Measurements from ENCODE around the gene KRTAP19-6. TPM values are rescaled to one million over a fixed set of nuclear protein-coding genes. Genes with fewer than 3 reads are reported as not detected.

KRTAP19-6 gene, protein sequence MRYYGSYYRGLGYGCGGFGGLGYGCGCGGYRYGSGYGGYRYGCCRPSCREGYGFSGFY
- total RNA-seq, result not detected
- not detected for polyA plus RNA-seq

DNA sequence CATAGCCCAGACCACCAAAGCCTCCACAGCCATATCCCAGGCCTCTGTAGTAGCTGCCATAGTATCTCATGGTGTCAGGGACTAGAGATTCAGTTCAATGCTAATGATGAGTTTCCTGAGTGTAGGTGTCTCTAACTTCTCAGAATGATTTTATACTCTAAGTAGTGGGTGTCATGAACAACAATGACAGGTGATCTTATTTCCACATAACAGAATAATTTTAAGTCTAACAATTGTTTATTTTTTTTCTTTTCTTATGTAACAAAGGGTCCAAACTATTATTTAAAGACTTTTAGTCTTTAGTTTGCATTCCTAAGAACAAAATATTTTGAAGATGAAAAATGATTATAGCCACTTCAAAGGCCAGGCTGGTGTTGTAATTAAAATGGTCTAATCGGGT, at the start of gene KRTAP19-6:
TSS of gene KRTAP19-6 (minus strand) at position 101 of the 400 bp plus-strand sequence. CDS start at position 70, 31 bp downstream.
- H3K9me3 Mint-ChIP-seq, result peaks cover 0 to 2% (median 0%) of the 10 kb centered on the region in 7 donors
- ATAC-seq (ENCODE audit: low read depth in 2 of 2), result no peak

DNA sequence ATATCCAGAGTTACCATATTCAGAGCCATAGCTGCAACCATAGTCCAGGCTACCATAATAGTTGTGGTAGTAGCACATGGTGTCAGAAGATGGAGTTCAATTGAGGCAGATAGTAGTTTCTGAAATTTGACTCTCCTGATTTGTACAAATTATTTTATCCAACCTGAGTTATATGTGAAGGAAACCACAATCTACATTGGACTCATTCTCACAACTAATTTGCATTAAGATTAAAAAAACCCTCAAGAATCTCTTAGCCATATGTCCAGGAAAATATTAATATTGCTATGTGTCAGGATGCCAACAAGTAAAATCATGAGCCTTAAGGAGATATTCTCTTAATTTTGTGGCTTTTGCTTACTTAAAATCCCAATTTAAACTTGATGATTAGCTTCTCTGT, 48.6 kb upstream of the KRTAP19-6 start, which contains the start of gene KRTAP22-2:
TSS of gene KRTAP22-2 (minus strand) at position 101 of the 400 bp plus-strand sequence.
- Mint-ChIP-seq H3K36me3 (no peaks in the 10 kb centered on the region), H3K27me3 (no peaks in the 10 kb centered on the region), H3K4me1 (no peaks in the 10 kb centered on the region), H3K4me3 (no peak within 1 kb of the TSS), H3K9me3 (peaks cover 0 to 5% (median 0%) of the 10 kb centered on the region in 7 donors), H3K27ac (no peak within 1 kb of the TSS)
- H3K27me3 ChIP-seq (ENCODE audit: control insufficient read depth, insufficient read depth, low read length), result no peaks in the 10 kb centered on the region
- H3K4me1 ChIP-seq (ENCODE audit: control insufficient read depth, insufficient read depth, low read length, poor library complexity, severe bottlenecking), result no peaks in the 10 kb centered on the region
- DNase-seq, result no peak
- H3K4me3 ChIP-seq (ENCODE audit: low read depth, low read length), result no peak within 1 kb of the TSS
- H3K27ac ChIP-seq (ENCODE audit: insufficient read depth, low read length, poor library complexity, severe bottlenecking), result no peak within 1 kb of the TSS
- ATAC-seq (ENCODE audit: low read depth in 2 of 2), result no peak
- H3K36me3 ChIP-seq (ENCODE audit: control insufficient read depth, insufficient read depth, low read length), result no peaks in the 10 kb centered on the region
- no peaks in the 10 kb centered on the region for H3K9me3 ChIP-seq (ENCODE audit: control insufficient read depth in 2 of 2, low read length in 2 of 2)

More for the DNA sequence above, at the start of gene KRTAP19-6:
- DNase-seq, result no peak
- Histone ChIP-seq H3K4me3 (ENCODE audit: low read depth, low read length) (no peak within 1 kb of the TSS), H3K27me3 (ENCODE audit: control insufficient read depth, insufficient read depth, low read length) (no peaks in the 10 kb centered on the region), H3K9me3 (ENCODE audit: control insufficient read depth in 2 of 2, low read length in 2 of 2) (no peaks in the 10 kb centered on the region), H3K36me3 (ENCODE audit: control insufficient read depth, insufficient read depth, low read length) (no peaks in the 10 kb centered on the region), H3K27ac (ENCODE audit: insufficient read depth, low read length, poor library complexity, severe bottlenecking) (no peak within 1 kb of the TSS), H3K4me1 (ENCODE audit: control insufficient read depth, insufficient read depth, low read length, poor library complexity, severe bottlenecking) (no peaks in the 10 kb centered on the region)
- Mint-ChIP-seq H3K36me3 (no peaks in the 10 kb centered on the region), H3K27ac (no peak within 1 kb of the TSS), H3K4me1 (no peaks in the 10 kb centered on the region), H3K27me3 (no peaks in the 10 kb centered on the region), H3K4me3 (no peak within 1 kb of the TSS)

DNA sequence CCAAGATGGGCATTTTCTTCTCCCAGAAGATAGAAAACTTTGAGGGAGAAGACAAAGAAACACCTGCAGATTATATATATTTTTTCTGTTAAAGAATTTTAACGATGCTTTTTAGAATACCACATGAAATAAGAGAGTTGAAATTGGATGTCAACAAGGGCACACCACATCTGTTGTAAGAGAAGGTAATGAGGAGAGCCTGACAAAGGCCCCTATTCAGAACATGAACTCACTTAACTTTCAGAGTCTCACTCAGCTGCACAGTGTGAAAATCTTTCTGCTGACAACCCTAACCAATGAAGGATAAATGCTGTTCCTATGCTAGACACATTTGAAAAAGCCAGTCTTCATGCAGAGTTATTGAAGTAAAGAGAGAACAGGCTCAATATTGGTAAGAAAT, 41.2 kb upstream of the KRTAP19-6 start:
- Mint-ChIP-seq H3K36me3 (no peaks in the 10 kb centered on the region), H3K4me1 (no peaks in the 10 kb centered on the region), H3K27me3 (no peaks in the 10 kb centered on the region), H3K9me3 (no peaks in the 10 kb centered on the region), H3K27ac (no peak overlapping the region), H3K4me3 (no peak overlapping the region)
- H3K36me3 ChIP-seq (ENCODE audit: control insufficient read depth, insufficient read depth, low read length), result no peaks in the 10 kb centered on the region
- no peaks in the 10 kb centered on the region for H3K4me1 ChIP-seq (ENCODE audit: control insufficient read depth, insufficient read depth, low read length, poor library complexity, severe bottlenecking)
- H3K9me3 ChIP-seq (ENCODE audit: control insufficient read depth in 2 of 2, low read length in 2 of 2), result no peaks in the 10 kb centered on the region
- no peak overlapping the region for H3K27ac ChIP-seq (ENCODE audit: insufficient read depth, low read length, poor library complexity, severe bottlenecking)
- no peaks in the 10 kb centered on the region for H3K27me3 ChIP-seq (ENCODE audit: control insufficient read depth, insufficient read depth, low read length)
- no peak for ATAC-seq (ENCODE audit: low read depth in 2 of 2)
- no peak overlapping the region for H3K4me3 ChIP-seq (ENCODE audit: low read depth, low read length)
- DNase-seq, result no peak

DNA sequence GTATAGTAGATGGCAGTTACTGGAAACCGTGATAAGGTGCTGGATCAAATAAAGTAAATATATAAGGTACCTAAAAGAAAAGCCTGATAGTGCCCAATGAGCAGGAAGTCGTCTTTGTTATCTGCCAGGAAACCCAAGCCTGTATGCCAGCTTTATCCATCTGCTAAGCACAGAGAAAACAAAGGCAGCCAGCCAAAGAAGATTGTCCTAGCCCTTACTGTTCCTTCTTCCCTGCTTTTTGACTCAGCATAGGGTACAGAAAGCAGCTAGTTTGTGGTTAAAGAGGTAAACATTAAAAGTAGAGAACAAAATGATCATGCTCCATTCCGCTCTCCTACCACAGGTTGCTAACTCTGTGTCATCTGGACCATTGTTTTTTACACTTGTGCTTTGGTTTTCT, 38.5 kb upstream of the KRTAP19-6 start:
- no peaks in the 10 kb centered on the region for H3K4me1 ChIP-seq (ENCODE audit: control insufficient read depth, insufficient read depth, low read length, poor library complexity, severe bottlenecking)
- H3K36me3 Mint-ChIP-seq, result no peaks in the 10 kb centered on the region
- no peaks in the 10 kb centered on the region for H3K4me1 Mint-ChIP-seq
- H3K27me3 ChIP-seq (ENCODE audit: control insufficient read depth, insufficient read depth, low read length), result no peaks in the 10 kb centered on the region
- H3K36me3 ChIP-seq (ENCODE audit: control insufficient read depth, insufficient read depth, low read length), result no peaks in the 10 kb centered on the region
- no peak overlapping the region for H3K4me3 ChIP-seq (ENCODE audit: low read depth, low read length)
- ATAC-seq (ENCODE audit: low read depth in 2 of 2) (no peak), DNase-seq (no peak)
- no peak overlapping the region for H3K27ac Mint-ChIP-seq
- H3K9me3 Mint-ChIP-seq, result no peaks in the 10 kb centered on the region
- H3K9me3 ChIP-seq (ENCODE audit: control insufficient read depth in 2 of 2, low read length in 2 of 2), result no peaks in the 10 kb centered on the region
- no peak overlapping the region for H3K27ac ChIP-seq (ENCODE audit: insufficient read depth, low read length, poor library complexity, severe bottlenecking)
- H3K27me3 Mint-ChIP-seq, result no peaks in the 10 kb centered on the region
- H3K4me3 Mint-ChIP-seq, result no peak overlapping the region

DNA sequence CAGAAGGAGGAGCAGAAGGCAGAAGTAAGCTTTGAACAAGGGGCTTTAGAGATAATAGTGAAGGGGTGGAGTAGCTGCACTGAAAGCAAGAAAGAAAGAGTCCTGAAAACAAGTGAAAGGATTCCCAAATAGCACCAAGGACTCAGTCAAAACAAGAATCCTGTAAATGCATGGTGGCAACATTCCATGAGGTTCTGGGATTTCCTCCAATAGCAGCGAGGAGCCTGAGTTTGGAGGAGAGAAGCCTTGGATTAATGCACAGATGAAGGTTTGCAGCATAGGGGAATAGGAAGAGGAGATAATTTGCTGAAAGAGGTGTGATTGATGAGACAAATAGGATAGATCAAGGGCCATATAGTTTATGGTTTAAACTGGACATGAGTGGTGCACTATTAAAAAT, 37.7 kb upstream of the KRTAP19-6 start:
- H3K4me1 ChIP-seq (ENCODE audit: control insufficient read depth, insufficient read depth, low read length, poor library complexity, severe bottlenecking), result no peaks in the 10 kb centered on the region
- no peaks in the 10 kb centered on the region for H3K4me1 Mint-ChIP-seq
- H3K36me3 Mint-ChIP-seq, result no peaks in the 10 kb centered on the region
- H3K9me3 Mint-ChIP-seq, result no peaks in the 10 kb centered on the region
- H3K27ac ChIP-seq (ENCODE audit: insufficient read depth, low read length, poor library complexity, severe bottlenecking), result no peak overlapping the region
- H3K27ac Mint-ChIP-seq, result no peak overlapping the region
- H3K27me3 ChIP-seq (ENCODE audit: control insufficient read depth, insufficient read depth, low read length), result no peaks in the 10 kb centered on the region
- ATAC-seq (ENCODE audit: low read depth in 2 of 2) (no peak), DNase-seq (no peak)
- H3K4me3 ChIP-seq (ENCODE audit: low read depth, low read length), result no peak overlapping the region
- H3K9me3 ChIP-seq (ENCODE audit: control insufficient read depth in 2 of 2, low read length in 2 of 2), result no peaks in the 10 kb centered on the region
- H3K27me3 Mint-ChIP-seq, result no peaks in the 10 kb centered on the region
- H3K4me3 Mint-ChIP-seq, result no peak overlapping the region
- no peaks in the 10 kb centered on the region for H3K36me3 ChIP-seq (ENCODE audit: control insufficient read depth, insufficient read depth, low read length)

DNA sequence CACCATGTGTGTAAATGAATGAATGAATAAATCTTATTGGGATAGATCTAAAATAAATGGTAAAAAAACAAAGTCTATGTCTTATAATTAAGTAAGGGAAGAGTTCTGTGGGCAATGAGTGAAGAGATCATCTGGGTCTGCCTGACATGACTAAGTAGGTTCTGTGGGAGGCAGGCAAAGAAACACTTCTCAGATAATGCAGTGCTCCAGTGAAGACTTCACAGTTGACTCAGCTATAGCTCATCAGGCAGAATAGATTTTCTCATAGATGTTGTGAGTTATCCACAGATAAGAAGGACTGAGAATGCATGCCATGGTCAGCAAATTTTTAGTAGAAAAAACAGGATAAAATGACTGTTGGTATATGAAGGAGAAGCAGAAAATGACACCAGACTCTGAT, 36.1 kb upstream of the KRTAP19-6 start:
- DNase-seq (no peak), ATAC-seq (ENCODE audit: low read depth in 2 of 2) (no peak)
- no peaks in the 10 kb centered on the region for H3K36me3 ChIP-seq (ENCODE audit: control insufficient read depth, insufficient read depth, low read length)
- no peaks in the 10 kb centered on the region for H3K27me3 ChIP-seq (ENCODE audit: control insufficient read depth, insufficient read depth, low read length)
- no peak overlapping the region for H3K4me3 ChIP-seq (ENCODE audit: low read depth, low read length)
- no peaks in the 10 kb centered on the region for H3K9me3 Mint-ChIP-seq
- no peak overlapping the region for H3K27ac Mint-ChIP-seq
- no peak overlapping the region for H3K4me3 Mint-ChIP-seq
- H3K27me3 Mint-ChIP-seq, result no peaks in the 10 kb centered on the region
- no peaks in the 10 kb centered on the region for H3K9me3 ChIP-seq (ENCODE audit: control insufficient read depth in 2 of 2, low read length in 2 of 2)
- H3K36me3 Mint-ChIP-seq, result no peaks in the 10 kb centered on the region
- no peaks in the 10 kb centered on the region for H3K4me1 ChIP-seq (ENCODE audit: control insufficient read depth, insufficient read depth, low read length, poor library complexity, severe bottlenecking)
- no peaks in the 10 kb centered on the region for H3K4me1 Mint-ChIP-seq
- H3K27ac ChIP-seq (ENCODE audit: insufficient read depth, low read length, poor library complexity, severe bottlenecking), result no peak overlapping the region

DNA sequence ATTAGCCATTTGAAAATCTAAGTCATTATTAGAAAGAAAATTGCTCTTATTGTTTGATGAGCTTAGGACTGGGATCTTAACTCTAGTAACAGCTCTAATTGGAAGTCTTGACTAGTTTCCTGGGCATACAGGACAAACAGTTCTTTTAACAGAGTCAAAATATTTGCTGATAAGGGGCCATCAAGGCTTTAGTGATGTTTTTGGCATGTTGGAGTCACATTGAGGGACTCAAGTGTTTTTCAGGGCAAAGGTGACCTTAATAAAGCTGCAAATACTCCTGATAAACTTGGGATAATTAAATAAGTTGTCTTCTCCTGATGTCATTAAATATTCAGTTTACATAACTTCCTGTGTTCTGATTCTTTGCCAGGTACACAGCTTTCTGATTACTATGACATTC, 26.0 kb upstream of the KRTAP19-6 start:
- ATAC-seq (ENCODE audit: low read depth in 2 of 2) (no peak), DNase-seq (no peak)
- Mint-ChIP-seq H3K4me1 (no peaks in the 10 kb centered on the region), H3K27ac (no peak overlapping the region), H3K9me3 (peaks cover 0 to 5% (median under 1%) of the 10 kb centered on the region in 7 donors), H3K36me3 (no peaks in the 10 kb centered on the region), H3K27me3 (no peaks in the 10 kb centered on the region), H3K4me3 (no peak overlapping the region)
- Histone ChIP-seq H3K36me3 (ENCODE audit: control insufficient read depth, insufficient read depth, low read length) (no peaks in the 10 kb centered on the region), H3K27ac (ENCODE audit: insufficient read depth, low read length, poor library complexity, severe bottlenecking) (no peak overlapping the region), H3K27me3 (ENCODE audit: control insufficient read depth, insufficient read depth, low read length) (no peaks in the 10 kb centered on the region), H3K9me3 (ENCODE audit: control insufficient read depth in 2 of 2, low read length in 2 of 2) (no peaks in the 10 kb centered on the region), H3K4me3 (ENCODE audit: low read depth, low read length) (no peak overlapping the region), H3K4me1 (ENCODE audit: control insufficient read depth, insufficient read depth, low read length, poor library complexity, severe bottlenecking) (no peaks in the 10 kb centered on the region)

DNA sequence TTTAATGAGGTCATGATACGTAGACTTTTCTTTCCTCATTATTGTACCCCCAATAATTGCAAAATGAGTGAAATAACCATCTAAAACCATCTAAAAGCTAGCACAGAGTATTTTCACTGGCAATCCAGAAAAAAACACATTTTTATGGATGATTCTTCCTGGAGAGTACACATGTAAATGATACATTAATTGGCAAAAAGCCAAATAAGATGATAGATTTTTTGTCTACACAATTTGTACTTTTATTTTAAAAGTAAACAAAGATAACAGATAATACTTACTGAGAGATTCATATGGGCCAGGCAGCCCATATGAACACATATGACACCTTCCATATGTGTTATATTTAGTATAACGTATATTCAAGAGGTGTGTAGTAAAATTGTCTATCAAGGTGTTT, 22.0 kb upstream of the KRTAP19-6 start:
- no peak overlapping the region for H3K4me3 ChIP-seq (ENCODE audit: low read depth, low read length)
- no peaks in the 10 kb centered on the region for H3K4me1 Mint-ChIP-seq
- no peaks in the 10 kb centered on the region for H3K4me1 ChIP-seq (ENCODE audit: control insufficient read depth, insufficient read depth, low read length, poor library complexity, severe bottlenecking)
- H3K36me3 Mint-ChIP-seq, result no peaks in the 10 kb centered on the region
- H3K27me3 Mint-ChIP-seq, result no peaks in the 10 kb centered on the region
- DNase-seq (no peak), ATAC-seq (ENCODE audit: low read depth in 2 of 2) (no peak)
- H3K4me3 Mint-ChIP-seq, result no peak overlapping the region
- peaks cover 0 to 5% (median 0%) of the 10 kb centered on the region in 7 donors for H3K9me3 Mint-ChIP-seq
- no peaks in the 10 kb centered on the region for H3K9me3 ChIP-seq (ENCODE audit: control insufficient read depth in 2 of 2, low read length in 2 of 2)
- no peaks in the 10 kb centered on the region for H3K27me3 ChIP-seq (ENCODE audit: control insufficient read depth, insufficient read depth, low read length)
- H3K36me3 ChIP-seq (ENCODE audit: control insufficient read depth, insufficient read depth, low read length), result no peaks in the 10 kb centered on the region
- no peak overlapping the region for H3K27ac Mint-ChIP-seq
- no peak overlapping the region for H3K27ac ChIP-seq (ENCODE audit: insufficient read depth, low read length, poor library complexity, severe bottlenecking)
